HG03095 (cell line): ENCODE data around the gene SEC11A.
A peak's percentile ranks its signal among the peaks of the same experiment; 100 is the strongest.

Source experiments
- ATAC-seq: cut with Tn5 transposase; IDR thresholded peaks from one replicate; pipeline ENCODE4 v1.9.1; 2021; ENCODE audit warnings: moderate library complexity; ENCODE audit not compliant: unreplicated experiment

Gene SEC11A

DNA sequence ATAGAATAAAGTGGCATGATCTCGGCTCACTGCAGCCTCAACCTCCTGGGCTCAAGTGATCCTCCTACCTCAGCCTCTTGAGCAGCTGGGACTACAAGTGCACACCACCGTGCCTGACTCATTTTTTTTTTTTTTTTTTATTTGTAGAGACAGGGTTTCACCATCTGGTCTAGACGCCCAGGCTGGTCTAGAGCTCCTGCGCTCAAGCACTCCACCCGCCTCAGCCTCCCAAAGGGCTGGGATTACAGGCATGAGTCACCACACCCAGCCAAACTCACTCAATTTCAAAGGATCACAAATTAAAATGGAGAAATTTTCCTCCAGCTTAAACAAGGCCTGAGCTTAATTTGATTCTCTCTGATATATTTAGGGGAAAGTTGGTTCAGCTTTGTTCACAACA, 30.6 kb downstream of the SEC11A start:
- no peak for ATAC-seq

DNA sequence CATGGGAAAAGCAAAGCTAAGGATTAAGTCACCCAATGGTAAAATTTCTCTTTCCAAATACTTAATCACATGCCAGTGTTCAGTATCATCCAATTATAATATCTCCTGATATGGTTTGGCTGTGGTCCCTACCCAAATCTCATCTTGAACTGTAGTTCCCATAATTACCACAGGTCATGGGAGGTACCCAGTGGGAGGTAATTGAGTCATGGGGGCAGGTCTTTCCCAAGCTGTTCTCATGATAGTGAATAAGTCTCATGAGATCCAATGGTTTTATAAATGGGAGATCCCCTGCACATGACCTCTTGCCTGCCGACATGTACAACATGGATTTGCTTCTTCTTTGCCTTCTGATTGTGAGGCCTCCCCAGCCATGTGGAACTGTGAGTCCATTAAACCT, 31.8 kb downstream of the SEC11A start:
- ATAC-seq = no peak

DNA sequence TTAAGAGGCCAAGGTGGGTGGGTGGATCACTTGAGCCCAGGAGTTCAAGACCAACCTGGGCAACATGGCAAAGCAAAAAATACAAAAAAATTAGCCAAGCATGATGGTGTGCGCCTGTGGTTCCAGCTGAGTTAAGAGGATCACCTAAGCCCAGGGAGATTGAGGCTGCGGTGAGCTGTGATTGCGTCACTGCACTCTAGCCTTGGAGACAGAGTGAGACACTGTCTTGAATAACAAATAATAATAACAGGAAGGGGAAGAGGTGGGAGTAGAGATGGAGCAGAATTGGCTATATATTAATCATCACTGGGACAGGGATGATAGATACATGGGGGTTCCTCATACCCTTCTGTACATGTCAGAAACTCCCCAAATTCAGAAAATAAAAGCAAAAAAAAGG, 34.1 kb downstream of the SEC11A start:
- no peak for ATAC-seq

DNA sequence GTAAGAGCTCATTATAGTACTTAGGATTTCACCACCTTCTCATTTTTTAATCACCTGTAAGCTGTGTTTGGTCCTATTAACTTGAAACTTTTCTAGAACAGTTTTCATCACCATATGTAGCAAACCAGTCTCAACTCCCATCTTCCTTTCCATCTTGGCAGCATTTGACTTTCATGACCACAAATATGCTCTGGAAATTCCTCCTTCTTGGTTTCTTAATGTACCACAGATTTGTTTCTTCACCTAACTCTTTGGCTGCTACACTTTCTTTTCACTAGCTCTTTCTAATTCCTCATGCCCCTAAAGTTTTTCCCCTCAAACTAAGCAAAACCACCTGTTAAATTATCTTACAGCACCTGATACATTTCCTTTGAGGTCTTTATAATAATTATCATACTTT, 44.7 kb downstream of the SEC11A start:
- no peak for ATAC-seq

DNA sequence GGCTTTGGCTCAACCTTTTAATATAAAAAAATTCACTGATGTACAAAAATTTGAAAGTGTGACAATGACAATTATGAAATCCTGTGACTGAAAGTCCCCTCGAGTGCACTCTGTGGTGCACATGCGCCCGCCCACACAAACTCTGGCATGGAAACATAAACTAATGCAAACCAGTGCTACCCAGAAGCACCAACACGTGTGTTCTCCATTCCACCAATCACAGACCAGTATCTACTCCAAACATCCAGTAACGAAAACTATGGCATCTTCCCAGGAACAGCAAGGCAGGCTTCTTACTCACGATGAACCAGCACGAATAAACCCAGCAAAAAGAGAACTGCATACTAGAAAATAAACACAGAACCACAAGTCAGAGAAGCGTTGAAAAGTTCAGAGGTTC, 46.2 kb downstream of the SEC11A start:
- ATAC-seq = no peak

DNA sequence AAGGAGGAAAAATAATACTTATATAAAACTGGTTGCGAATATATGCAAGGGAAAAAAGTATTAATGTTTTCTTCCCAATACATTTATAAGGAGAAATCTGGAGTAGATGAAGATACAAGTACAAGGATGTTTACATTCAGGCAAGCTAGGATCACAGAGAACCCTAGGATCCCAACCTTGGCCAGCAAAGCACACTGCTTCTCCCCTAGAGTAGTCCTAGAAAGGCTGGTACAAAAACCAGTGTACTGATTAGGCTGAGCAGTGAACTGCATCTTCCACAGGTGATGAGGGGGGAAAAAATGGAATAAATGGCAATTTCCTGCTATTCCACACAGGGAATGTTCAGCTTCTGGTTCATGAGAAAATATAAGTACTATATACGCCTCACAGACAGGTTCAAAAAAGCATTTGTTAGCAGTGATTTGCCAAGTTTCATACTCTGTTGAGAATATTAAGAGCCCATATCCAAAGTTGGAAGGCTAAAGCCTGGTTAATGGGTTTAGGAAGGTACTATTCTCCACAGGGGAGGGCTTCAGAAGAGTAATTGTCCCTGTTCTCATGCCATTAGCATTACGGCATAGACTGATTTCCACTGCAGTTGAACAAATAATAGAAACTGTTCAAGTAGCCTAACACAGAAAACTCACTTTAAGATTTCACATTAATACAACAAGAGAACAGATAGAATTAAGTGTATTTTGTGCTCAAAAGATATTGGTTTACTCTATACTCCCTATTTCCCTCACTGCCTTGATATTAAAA, 47.5 kb downstream of the SEC11A start:
- no peak for ATAC-seq

DNA sequence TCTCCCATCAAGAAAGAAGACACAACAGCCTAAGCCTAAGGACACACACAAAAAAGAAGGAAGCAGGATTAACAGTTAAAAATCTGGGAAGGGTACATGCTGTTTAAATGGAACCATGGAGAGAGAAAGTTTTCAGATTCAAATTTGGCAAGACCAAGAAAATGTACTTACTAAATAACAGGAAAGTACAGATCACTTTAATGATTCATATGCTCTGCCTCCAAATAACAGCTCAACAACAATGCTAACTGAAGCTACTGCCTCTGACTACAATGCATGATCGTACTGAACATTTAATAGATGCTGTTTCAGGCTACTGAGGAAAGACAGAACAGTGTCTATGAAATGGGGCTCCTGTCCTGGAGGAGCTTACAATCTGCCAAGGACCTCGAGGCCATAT, 49.6 kb downstream of the SEC11A start:
- no peak for ATAC-seq

DNA sequence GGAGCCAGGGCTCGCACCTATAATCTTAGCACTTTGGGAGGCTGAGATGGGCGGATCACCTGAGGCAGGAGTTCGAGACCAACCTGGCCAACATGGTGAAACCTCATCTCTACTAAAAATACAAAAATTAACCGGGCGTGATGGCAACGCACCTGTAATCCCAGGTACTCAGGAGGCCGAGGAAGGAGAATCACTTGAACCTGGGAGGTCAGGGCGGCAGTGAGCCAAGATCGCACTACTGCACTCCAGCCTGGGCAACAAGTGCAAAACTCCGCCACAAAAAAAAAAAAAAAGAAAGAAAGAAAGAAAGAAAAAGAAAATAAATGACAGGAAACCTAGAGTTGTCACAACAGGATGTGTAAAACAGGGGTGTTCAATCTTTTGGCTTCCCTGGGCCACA, 54.9 kb downstream of the SEC11A start:
- ATAC-seq = no peak

DNA sequence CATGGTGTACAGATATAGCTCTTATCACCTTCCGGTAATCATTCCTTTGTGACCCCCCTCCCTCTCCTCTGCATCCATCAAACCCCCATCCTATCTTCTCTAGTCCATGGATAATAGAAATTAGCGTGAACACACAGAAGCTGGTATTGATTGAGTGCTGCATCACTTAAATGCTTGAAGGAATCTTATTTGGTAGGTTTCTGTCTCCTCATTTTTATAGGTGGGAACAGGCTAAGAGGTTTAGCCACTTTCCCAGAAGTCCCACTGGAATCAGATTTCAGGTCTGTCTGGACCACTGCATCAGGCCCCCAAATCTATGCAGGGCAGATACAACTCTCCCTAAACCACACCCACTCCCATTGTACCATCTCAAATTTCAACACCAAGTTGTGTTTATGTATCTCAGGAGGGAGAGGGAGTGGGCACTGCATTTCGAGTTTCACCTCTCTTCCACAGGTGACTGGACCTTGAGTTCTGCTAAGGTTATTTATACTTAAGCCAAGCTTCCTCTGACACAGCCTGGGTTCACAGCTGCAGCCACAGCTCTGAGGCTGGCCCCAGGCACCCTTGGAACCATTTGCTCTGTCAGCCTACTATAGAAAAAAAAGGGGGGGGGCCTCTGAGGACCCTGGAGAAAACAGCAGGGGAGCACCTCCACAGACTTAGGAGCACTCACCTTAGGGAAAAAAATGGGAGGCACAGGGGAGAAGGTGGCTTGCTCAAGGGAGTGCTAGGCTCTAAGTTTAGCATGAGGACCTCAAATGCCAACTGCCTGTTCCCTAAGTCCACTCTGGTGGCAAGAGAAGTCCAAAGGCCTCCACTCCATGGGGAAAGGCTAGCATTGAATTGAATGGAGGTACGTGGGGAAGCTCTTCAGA, 55.8 kb downstream of the SEC11A start:
- ATAC-seq = no peak

DNA sequence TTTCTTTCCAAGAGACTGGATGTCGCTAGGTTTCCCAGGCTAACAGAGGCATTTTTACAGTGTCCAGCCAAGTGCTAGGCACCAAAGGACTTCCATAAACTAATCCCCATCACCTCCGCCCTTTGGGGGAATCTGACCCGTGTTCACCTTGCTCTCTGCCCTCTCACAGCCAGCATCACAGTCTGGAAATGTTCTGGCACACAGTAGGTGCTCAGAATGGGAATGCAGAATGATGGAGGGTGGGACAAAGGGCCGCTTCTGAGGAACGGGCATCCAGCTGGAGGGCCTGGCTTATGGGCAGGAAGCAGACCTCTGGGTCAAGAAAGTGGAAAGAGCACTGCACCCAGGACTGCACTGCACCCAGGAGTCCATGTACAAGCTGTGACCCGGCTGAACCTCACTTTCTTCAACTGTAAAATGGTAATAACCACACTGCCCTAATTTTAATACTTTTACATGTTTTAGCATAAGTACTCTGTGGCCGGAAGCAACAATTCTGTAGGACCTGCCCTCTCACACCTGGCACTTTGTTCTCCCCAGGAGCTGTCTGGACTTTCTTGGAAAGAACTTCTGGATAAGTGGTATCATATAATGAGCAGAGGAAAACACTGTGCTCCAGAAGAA, 57.0 kb downstream of the SEC11A start:
- no peak for ATAC-seq

DNA sequence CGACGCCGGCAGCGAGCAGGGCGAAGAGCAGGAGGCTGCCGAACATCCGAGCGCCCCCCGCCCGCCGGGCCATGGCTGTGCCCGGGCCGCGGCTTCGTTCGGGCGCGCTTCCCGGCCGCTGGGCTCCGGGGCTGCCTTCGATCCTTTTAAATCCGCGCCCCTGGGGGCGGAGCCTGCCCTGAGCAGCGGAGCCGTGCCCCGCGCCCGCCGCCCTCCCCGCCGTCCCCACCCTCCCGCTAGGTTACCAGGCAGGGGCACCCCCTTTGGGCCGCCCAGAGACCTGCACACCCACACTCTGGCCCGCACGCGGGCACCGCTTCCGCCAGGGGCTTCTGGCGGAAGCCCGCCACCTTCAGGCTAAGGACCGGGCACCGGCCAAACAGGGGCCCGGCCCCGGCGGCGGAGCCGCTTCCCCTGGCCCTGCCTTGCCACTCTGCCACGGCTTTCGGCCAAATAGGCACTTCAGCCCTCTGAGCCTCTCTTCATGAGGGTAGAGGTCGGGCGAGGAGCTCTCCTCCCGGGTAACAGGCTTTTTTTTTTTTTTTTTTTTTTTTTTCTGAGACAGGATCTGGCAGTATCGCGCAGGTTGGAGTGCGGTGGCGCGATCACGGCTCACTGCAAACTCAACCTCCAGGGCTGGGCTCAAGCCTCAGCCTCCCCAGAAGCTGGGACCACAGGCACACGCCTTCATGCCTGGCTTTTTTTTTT, 57.7 kb downstream of the SEC11A start, which contains the start of gene NMB:
Gene NMB, minus strand, starts transcription at position 120 of the 708 bp plus-strand sequence. Its CDS starts 47 bp downstream, at position 73.
- peak; percentile 55 for ATAC-seq

DNA sequence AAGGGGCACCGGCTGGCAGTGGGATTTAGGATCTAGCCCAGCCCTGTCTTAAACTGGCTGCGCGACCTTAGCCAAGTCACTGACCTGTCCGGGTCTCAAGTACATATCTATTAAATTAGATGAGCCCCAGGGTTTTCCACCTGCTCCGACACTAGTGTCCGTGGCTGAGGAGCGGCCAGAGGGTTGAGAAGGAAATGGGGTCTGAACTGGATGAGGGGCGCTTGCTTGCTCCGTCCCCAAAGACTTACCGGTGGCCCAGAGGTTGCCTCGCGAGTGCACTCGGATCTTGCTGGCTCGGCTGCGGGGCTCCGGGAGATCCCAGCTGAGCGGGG, 58.2 kb downstream of the SEC11A start:
- ATAC-seq = no peak

DNA sequence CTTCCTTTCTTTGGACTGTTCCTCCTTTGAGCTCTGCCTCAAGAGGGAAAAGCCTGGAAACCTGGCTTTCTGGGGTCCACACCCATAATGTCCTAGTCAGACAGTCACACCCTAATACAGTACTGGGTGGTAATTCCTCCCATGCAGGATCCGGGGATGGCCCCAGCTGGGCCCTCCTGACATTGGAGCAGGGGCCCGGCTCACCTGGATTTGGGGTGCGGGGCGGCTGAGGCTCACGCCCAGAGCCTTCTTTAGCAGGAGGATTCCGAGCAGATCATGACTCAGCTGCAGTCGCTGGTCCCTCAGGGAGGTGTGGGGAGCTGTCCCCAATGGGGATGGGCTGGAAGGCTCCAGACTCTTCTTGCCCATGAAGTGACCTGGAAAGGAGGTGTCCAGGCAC, 59.0 kb downstream of the SEC11A start:
- ATAC-seq = no peak

DNA sequence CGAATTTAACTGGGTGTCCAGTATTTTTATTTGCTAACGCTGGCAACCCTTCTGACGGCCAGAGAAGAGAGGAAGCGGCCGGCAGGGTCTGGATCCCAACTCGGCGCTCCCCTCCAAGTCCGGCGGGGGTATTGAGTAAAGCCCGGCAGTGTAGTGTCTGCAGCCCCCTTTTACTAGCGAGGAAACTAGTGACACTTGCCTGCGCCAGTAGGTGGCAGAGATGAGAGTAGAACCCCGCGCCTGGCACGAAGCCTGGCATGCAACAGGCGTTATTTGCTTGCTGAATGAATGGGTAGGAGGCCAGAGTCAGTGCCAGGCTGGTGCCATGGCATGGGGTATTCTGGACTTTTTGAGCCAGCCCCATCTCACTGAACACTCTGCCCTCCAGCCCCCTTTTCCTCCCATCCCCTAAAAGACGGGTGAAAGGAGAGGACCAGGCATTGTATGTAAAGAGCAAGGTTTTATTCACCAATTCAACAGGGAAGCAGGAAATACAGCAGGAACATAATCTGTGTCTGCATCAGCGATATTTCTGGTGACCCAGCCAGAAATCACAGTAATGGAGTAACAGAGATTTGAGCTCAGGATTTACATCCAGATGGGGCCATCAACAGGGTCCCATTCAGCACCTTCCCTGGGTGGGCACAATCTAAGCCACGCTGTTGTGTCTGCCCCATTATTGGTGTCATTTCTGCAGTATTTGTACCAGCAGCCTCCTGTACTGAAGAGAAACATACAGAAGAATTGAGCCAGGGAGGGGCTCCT, 61.1 kb downstream of the SEC11A start:
- ATAC-seq = peak; percentile 28

DNA sequence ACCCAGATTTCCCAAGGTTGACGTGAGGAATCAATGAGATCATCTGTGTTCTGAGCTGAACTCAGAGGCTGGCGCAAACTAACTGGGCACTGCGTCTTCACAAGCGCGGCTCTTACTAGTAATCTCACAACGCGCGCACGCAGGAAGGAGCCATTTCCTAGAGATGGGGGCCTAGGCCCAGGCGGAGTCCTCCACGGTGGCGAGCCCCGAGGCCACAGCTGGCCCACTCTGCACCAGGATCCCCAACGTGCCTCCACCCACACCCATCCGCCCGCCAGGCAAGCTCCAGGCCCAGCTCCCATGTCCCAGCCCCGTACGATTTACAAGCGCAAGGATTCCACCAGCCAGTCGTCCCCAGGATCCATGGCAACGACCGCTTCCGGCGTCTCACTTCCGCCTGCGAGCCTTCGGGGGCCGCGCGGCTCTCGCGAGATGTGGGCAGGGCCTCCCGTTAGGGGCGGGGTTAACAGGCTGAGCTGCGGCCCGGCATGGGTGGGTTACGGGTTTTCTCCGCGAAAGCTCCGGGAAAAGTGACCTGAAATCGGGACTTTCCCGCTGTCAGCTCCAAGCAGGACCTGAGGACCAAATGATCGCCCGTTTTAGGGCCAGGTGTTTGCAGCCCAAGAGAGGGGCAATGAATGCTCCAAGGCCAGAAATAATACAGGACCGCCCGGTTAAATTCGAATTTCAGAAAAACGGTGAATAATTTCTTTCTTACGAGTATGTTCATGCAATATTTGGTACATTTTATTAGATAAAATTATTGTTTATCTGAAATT, 61.8 kb downstream of the SEC11A start, which contains the start of gene WDR73:
Gene WDR73, minus strand, starts transcription at position 374 of the 779 bp plus-strand sequence. Its CDS starts 9 bp downstream, at position 365.
- peak; percentile 84 for ATAC-seq

DNA sequence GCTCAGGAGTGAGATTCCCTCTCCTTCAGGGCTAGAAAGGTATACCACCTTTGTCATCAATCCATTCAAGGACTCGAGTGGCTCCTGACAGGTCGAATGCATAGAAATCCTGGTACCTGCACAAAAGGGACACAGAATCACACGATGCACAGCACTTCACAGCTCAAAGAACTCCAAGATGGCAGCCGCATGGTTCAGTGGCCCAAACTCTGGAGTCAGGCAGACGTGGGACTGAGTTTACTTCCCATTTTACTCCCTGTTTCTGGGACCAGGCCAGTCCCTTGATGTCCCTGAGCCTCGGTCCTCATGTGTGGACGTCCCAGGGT, 62.4 kb downstream of the SEC11A start:
- ATAC-seq = no peak

DNA sequence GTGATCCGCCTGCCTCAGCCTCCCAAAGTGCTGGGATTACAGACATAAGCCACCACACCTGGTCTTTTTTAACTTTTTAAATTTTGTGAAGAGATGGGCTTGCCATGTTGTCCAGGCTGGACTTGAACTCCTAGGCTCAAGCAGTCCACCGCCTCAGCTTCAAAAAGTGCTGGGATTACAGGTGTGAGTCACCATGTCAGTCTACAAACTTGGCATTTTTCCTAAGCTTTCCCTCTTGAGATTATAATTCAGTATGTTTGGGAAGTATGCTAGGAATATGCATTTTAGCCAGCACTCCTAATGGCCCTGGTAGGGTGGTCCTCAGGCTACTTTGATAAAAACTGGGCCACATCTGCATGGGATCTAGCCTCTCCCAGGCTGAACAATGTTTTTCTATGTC, 66.2 kb downstream of the SEC11A start:
- no peak for ATAC-seq

DNA sequence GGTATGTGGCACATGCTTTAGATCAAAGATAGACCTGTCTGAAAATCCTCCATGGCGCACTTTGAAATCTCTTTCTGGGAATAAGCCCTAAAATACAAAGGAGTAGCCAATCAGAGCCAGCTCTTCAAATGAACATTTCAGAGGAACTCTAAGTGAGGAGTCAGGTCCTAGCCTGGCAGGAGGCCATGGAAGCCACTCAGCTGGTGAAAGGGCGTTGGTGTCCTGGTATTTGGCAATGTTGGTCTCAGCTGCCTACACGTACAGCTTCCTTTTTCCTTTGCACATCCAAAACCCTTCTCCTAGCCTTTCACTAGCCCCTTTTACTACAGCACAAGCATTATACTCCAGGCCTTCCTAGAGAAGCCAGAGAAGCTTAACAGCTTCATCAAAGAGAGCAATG, 67.4 kb downstream of the SEC11A start:
- no peak for ATAC-seq

DNA sequence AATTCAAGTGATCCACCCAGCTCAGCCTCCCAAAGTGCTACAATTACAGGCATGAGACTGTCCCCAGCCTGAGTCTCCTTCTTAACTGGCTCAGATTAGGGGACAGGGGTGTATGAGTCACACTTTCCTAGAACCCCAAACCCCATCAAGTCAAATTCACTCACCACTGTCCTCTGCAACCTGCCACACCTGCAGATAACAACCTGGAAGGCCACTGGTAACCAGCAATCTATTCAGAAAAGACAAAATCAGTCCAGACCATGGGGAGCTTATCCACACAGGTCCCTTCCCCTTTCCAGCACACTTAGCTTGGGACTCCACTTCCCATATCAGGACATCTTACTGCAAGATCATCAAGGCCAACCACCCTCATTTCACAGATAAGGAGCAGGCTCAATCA, 68.2 kb downstream of the SEC11A start:
- ATAC-seq = no peak

DNA sequence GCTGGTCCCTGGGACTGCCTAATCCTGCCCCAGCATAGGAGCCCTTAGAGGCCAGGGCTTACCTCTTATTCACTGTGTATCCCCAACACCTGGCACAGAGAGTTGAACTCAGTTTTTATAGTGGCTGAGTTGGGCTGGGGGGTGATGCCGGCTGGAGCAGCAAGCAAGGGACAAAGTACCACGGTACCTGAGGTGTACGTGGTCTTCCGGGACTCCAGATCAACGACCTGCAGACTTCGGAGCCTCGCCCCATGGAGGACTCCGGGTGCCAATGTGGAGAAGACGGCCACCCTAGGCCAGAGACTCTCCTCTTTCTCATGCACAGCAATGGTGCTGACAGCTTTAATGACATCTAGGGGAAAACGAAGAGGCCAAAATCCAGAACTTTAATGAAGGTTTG, 69.9 kb downstream of the SEC11A start:
- ATAC-seq = no peak
